HG03280 (cell line): ENCODE data around the gene TMEM117.

ENCODE experiments used
- ATAC-seq: cut with Tn5 transposase; IDR thresholded peaks from one replicate; pipeline ENCODE4 v1.9.1; 2021; ENCODE audit warnings: mild to moderate bottlenecking, moderate library complexity; ENCODE audit not compliant: unreplicated experiment

The TMEM117 gene

GRCh38 chr12:44076871-44077270 lies 241.0 kb downstream of the TMEM117 start:
- no peak for ATAC-seq

- ATAC-seq, result no peak
Observed at GRCh38 chr12:44077294-44077693, 241.4 kb downstream of the TMEM117 start.

GRCh38 chr12:44078273-44078672 lies 242.4 kb downstream of the TMEM117 start:
- ATAC-seq, result no peak

- no peak for ATAC-seq
Observed at GRCh38 chr12:44088647-44089046, 252.8 kb downstream of the TMEM117 start.

GRCh38 chr12:44091948-44092606 lies 256.2 kb downstream of the TMEM117 start:
- ATAC-seq, result no peak

- no peak for ATAC-seq
Observed at GRCh38 chr12:44098786-44099185, 262.9 kb downstream of the TMEM117 start.

GRCh38 chr12:44099486-44099885 lies 263.6 kb downstream of the TMEM117 start:
- ATAC-seq, result no peak

- no peak for ATAC-seq
Observed at GRCh38 chr12:44100264-44100663, 264.4 kb downstream of the TMEM117 start.

- ATAC-seq, result no peak
Observed at GRCh38 chr12:44101475-44101874, 265.6 kb downstream of the TMEM117 start.

GRCh38 chr12:44114906-44115305 lies 279.0 kb downstream of the TMEM117 start:
- no peak for ATAC-seq

- ATAC-seq, result no peak
Observed at GRCh38 chr12:44117337-44117736, 281.5 kb downstream of the TMEM117 start.

GRCh38 chr12:44118946-44119345 lies 283.1 kb downstream of the TMEM117 start:
- no peak for ATAC-seq

- ATAC-seq, result no peak
Observed at GRCh38 chr12:44126806-44127205, 290.9 kb downstream of the TMEM117 start.

- no peak for ATAC-seq
Observed at GRCh38 chr12:44127966-44128710, 292.3 kb downstream of the TMEM117 start.

GRCh38 chr12:44143175-44143574 lies 307.3 kb downstream of the TMEM117 start:
- ATAC-seq, result no peak

GRCh38 chr12:44148936-44149335 lies 313.1 kb downstream of the TMEM117 start:
- no peak for ATAC-seq

GRCh38 chr12:44154128-44154527 lies 318.2 kb downstream of the TMEM117 start:
- ATAC-seq, result no peak

- ATAC-seq, result no peak
Observed at GRCh38 chr12:44155358-44155757, 319.5 kb downstream of the TMEM117 start.

- ATAC-seq, result peak; percentile 89
Observed at GRCh38 chr12:44157359-44157758, 321.5 kb downstream of the TMEM117 start.

- ATAC-seq, result no peak
Observed at GRCh38 chr12:44158746-44159145, 322.9 kb downstream of the TMEM117 start.

GRCh38 chr12:44159216-44159615 lies 323.3 kb downstream of the TMEM117 start:
- no peak for ATAC-seq

- no peak for ATAC-seq
Observed at GRCh38 chr12:44159862-44160261, 324.0 kb downstream of the TMEM117 start.
